Measurements from ENCODE around the gene GPRC5D.

DNA sequence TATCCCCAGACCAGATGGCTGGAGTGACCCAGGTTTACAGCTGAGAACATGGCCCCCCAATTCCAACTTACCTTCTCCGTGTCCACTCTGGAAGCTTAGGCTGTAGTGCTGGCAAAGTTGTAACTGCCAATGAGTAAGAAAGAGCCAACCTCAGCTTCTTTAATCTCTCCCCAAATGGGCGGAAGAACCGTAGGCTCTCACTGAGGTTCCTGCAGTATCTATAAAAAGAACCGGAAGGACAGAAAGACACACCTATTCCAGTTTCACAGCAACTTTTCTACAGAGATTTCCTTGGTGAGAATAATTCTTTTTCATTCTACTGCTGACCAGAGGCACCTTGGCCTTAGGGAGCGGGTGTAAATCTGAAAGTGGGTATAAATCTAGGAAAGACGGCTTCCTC lies at the start of gene GPRC5D:
- no peak for TF ChIP-seq POLR2A (IDR thresholded peaks at IDR 0.05)
- TF ChIP-seq CTCF (IDR thresholded peaks at IDR 0.05), result no peak

Data from Peyer's patch (tissue), 4 donors.